Measurements from ENCODE around the gene SLC4A2. TPM values are rescaled to one million over a fixed set of nuclear protein-coding genes. Genes with fewer than 3 reads are reported as not detected.
"Not testable (repeated sequence)": the region's sequence is repeated elsewhere in the genome, so short reads cannot be mapped to it uniquely, and the experiment has no call there.

Gene SLC4A2
- total and polyA plus RNA-seq, 2 experiments from 2014 or later, result 167 to 188 TPM

- Histone ChIP-seq H3K9me2 (replicated peaks; ENCODE audit: insufficient read depth) (no peaks in the 10 kb centered on the region), H3K27me3 (no peaks in the 10 kb centered on the region), H3K4me3 (no peak overlapping the region), H3K4me1 (ENCODE audit: insufficient read depth) (peaks cover 16% of the 10 kb centered on the region), H3K27ac (no peak overlapping the region), H4K20me1 (ENCODE audit: insufficient read depth, poor library complexity, severe bottlenecking) (no peaks in the 10 kb centered on the region), H3K9me3 (ENCODE audit: low read depth) (no peaks in the 10 kb centered on the region), H3K36me3 (replicated peaks; ENCODE audit: insufficient read depth, low read depth) (no peaks in the 10 kb centered on the region), H3K4me2 (no peak overlapping the region), H3K79me2 (no peaks in the 10 kb centered on the region), H2AFZ (no peak overlapping the region)
- TF ChIP-seq EZH2phosphoT487 (IDR thresholded peaks at IDR 0.05; ENCODE audit: low read depth, severe bottlenecking, unreplicated experiment) (no peak), CTCF (IDR thresholded peaks at IDR 0.05; ENCODE audit: poor library complexity) (no peak), EZH2 (IDR thresholded peaks at IDR 0.05; ENCODE audit: borderline replicate concordance) (no peak)
- no peak for DNase-seq (ENCODE audit: low spot score)
- 95% methylated on average over 24 of the region's 30 CpGs for WGBS (ENCODE audit: low lambda C conversion rate, missing lambda C conversion rate)
Observed at GRCh38 chr7:151040616-151041375, 18.6 kb upstream of the SLC4A2 start.

GRCh38 chr7:151043449-151043848 is 15.9 kb upstream of the SLC4A2 start:
- H3K27me3 ChIP-seq; H3K4me3 ChIP-seq; H3K79me2 ChIP-seq; H3K36me3 ChIP-seq (replicated peaks; ENCODE audit: insufficient read depth, low read depth); H3K4me2 ChIP-seq; H2AFZ ChIP-seq; H3K27ac ChIP-seq; DNase-seq (ENCODE audit: low spot score); H4K20me1 ChIP-seq (ENCODE audit: insufficient read depth, poor library complexity, severe bottlenecking); H3K9me3 ChIP-seq (ENCODE audit: low read depth); H3K9me2 ChIP-seq (replicated peaks; ENCODE audit: insufficient read depth): not testable (repeated sequence)
- peaks cover 23% of the 10 kb centered on the region for H3K4me1 ChIP-seq (ENCODE audit: insufficient read depth)
- 100% methylated on average over 4 of the region's 10 CpGs for WGBS (ENCODE audit: low lambda C conversion rate, missing lambda C conversion rate)

GRCh38 chr7:151043959-151044358 is 15.4 kb upstream of the SLC4A2 start:
- no peaks in the 10 kb centered on the region for H3K36me3 ChIP-seq (replicated peaks; ENCODE audit: insufficient read depth, low read depth)

More at GRCh38 chr7:151043959-151044358, 15.4 kb upstream of the SLC4A2 start:
- no peak overlapping the region for H3K27ac ChIP-seq
- no peak overlapping the region for H2AFZ ChIP-seq
- no peak for DNase-seq (ENCODE audit: low spot score)
- H4K20me1 ChIP-seq (ENCODE audit: insufficient read depth, poor library complexity, severe bottlenecking), result no peaks in the 10 kb centered on the region
- H3K27me3 ChIP-seq, result no peaks in the 10 kb centered on the region
- no peak overlapping the region for H3K4me3 ChIP-seq
- no peaks in the 10 kb centered on the region for H3K9me3 ChIP-seq (ENCODE audit: low read depth)
- peaks cover 18% of the 10 kb centered on the region for H3K4me1 ChIP-seq (ENCODE audit: insufficient read depth)
- no peaks in the 10 kb centered on the region for H3K9me2 ChIP-seq (replicated peaks; ENCODE audit: insufficient read depth)
- H3K79me2 ChIP-seq, result no peaks in the 10 kb centered on the region
- H3K4me2 ChIP-seq, result no peak overlapping the region
- TF ChIP-seq EZH2 (IDR thresholded peaks at IDR 0.05; ENCODE audit: borderline replicate concordance), result no peak
- TF ChIP-seq CTCF (IDR thresholded peaks at IDR 0.05; ENCODE audit: poor library complexity), result no peak
- no peak for TF ChIP-seq EZH2phosphoT487 (IDR thresholded peaks at IDR 0.05; ENCODE audit: low read depth, severe bottlenecking, unreplicated experiment)
- 94% methylated on average over 20 of the region's 20 CpGs for WGBS (ENCODE audit: low lambda C conversion rate, missing lambda C conversion rate)

Measured in hepatocyte (in vitro differentiated cells).